Chondrocyte (in vitro differentiated cells): ENCODE measurements around the gene ATOSA. TPM values are rescaled to one million over a fixed set of nuclear protein-coding genes. Genes with fewer than 3 reads are reported as not detected.

Experiments used
- DNase-seq: peaks from one replicate; pipeline ENCODE4 v3.0.0; 2021; ENCODE audit warnings: mixed read lengths, low spot score
- H3K27ac Mint-ChIP-seq: one replicate; pipeline ENCODE4 v1.8.0; 2021; ENCODE audit warnings: mild to moderate bottlenecking, moderate library complexity, mixed read lengths; ENCODE audit not compliant: unreplicated experiment
- H3K27me3 Mint-ChIP-seq: 2 replicates; pipeline ENCODE4 v1.8.0; 2021; ENCODE audit warnings: low read depth, mixed read lengths
- H3K36me3 Mint-ChIP-seq: 2 replicates; pipeline ENCODE4 v1.8.0; 2021; ENCODE audit warnings: low read depth, mixed read lengths
- H3K4me1 Mint-ChIP-seq: 2 replicates; pipeline ENCODE4 v1.8.0; 2021; ENCODE audit warnings: low read depth, mild to moderate bottlenecking, mixed read lengths
- H3K4me3 Mint-ChIP-seq: one replicate; pipeline ENCODE4 v1.8.0; 2021; ENCODE audit warnings: mild to moderate bottlenecking, moderate library complexity, mixed read lengths; ENCODE audit not compliant: unreplicated experiment
- H3K9me3 Mint-ChIP-seq: 2 replicates; pipeline ENCODE4 v1.8.0; 2021; ENCODE audit warnings: low read depth, mixed read lengths
- CTCF ChIP-seq: fragments of 200-600 bp; sonication (generic); IDR thresholded peaks from 2 replicates; pipeline ENCODE4 v1.5.0; 2021; ENCODE audit warnings: antibody characterized with exemption, mild to moderate bottlenecking, moderate library complexity
- total RNA-seq: library from RNA; stranded (reverse); gene quantifications from 3 replicates; pipeline ENCODE4 v1.2.1, GENCODE V29; 2021

ATOSA gene
- total RNA-seq, 1 donor from 2014 or later: 21.9 TPM

- no peak overlapping the region for H3K4me3 Mint-ChIP-seq
- TF ChIP-seq CTCF: no peak
- no peak for DNase-seq
- peaks cover 2% of the 10 kb centered on the region for H3K36me3 Mint-ChIP-seq
- H3K9me3 Mint-ChIP-seq: peaks cover 4% of the 10 kb centered on the region
- no peaks in the 10 kb centered on the region for H3K4me1 Mint-ChIP-seq
- no peak overlapping the region for H3K27ac Mint-ChIP-seq
- H3K27me3 Mint-ChIP-seq: peaks cover 15% of the 10 kb centered on the region
These were observed 23.2 kb upstream of the ATOSA start for GRCh38 chr15:52702390-52702789.

- H3K4me1 Mint-ChIP-seq: no peaks in the 10 kb centered on the region
These were observed 20.3 kb upstream of the ATOSA start for GRCh38 chr15:52699457-52699856.

GRCh38 chr15:52698514-52698913, 19.3 kb upstream of the ATOSA start:
- no peaks in the 10 kb centered on the region for H3K9me3 Mint-ChIP-seq
- H3K36me3 Mint-ChIP-seq: no peaks in the 10 kb centered on the region
- DNase-seq: no peak
- peaks cover 10% of the 10 kb centered on the region for H3K27me3 Mint-ChIP-seq
- no peaks in the 10 kb centered on the region for H3K4me1 Mint-ChIP-seq
- no peak for TF ChIP-seq CTCF
- no peak overlapping the region for H3K27ac Mint-ChIP-seq
- no peak overlapping the region for H3K4me3 Mint-ChIP-seq

More at GRCh38 chr15:52699457-52699856, 20.3 kb upstream of the ATOSA start:
- DNase-seq: no peak
- Mint-ChIP-seq H3K9me3 (peaks cover 1% of the 10 kb centered on the region), H3K27me3 (peaks cover 10% of the 10 kb centered on the region), H3K4me3 (no peak overlapping the region), H3K36me3 (peaks cover under 1% of the 10 kb centered on the region), H3K27ac (no peak overlapping the region)
- TF ChIP-seq CTCF: no peak

GRCh38 chr15:52697051-52697450, 17.9 kb upstream of the ATOSA start:
- no peaks in the 10 kb centered on the region for H3K4me1 Mint-ChIP-seq
- no peak for TF ChIP-seq CTCF
- no peak for DNase-seq
- no peak overlapping the region for H3K4me3 Mint-ChIP-seq
- no peaks in the 10 kb centered on the region for H3K36me3 Mint-ChIP-seq
- no peak overlapping the region for H3K27ac Mint-ChIP-seq
- H3K9me3 Mint-ChIP-seq: no peaks in the 10 kb centered on the region
- peaks cover 6% of the 10 kb centered on the region for H3K27me3 Mint-ChIP-seq

GRCh38 chr15:52695154-52695553, 16.0 kb upstream of the ATOSA start:
- H3K9me3 Mint-ChIP-seq: no peaks in the 10 kb centered on the region

More at GRCh38 chr15:52695154-52695553, 16.0 kb upstream of the ATOSA start:
- DNase-seq: no peak
- Mint-ChIP-seq H3K4me1 (no peaks in the 10 kb centered on the region), H3K27me3 (peaks cover 6% of the 10 kb centered on the region), H3K36me3 (no peaks in the 10 kb centered on the region), H3K27ac (no peak overlapping the region), H3K4me3 (no peak overlapping the region)
- TF ChIP-seq CTCF: no peak
